Upper lobe of right lung (tissue), 1 donor: Measurements from ENCODE around the gene ASCC1. TPM values are rescaled to one million over a fixed set of nuclear protein-coding genes. Genes with fewer than 3 reads are reported as not detected.

Experiments
- ATAC-seq: fragments of 200-7000 bp; cut with Tn5 transposase; one replicate; pipeline ENCODE4 v1.9.1; 2020; ENCODE audit warnings: mild to moderate bottlenecking, moderate library complexity
- DNase-seq: peaks from one replicate; pipeline ENCODE4 v3.0.0-alpha.2; 2020
- H3K27ac ChIP-seq: fragments of 200-600 bp; one replicate; pipeline ENCODE4 v1.8.0; 2022
- H3K27me3 ChIP-seq: fragments of 200-600 bp; one replicate; pipeline ENCODE4 v1.8.0; 2022; ENCODE audit warnings: mild to moderate bottlenecking
- H3K36me3 ChIP-seq: fragments of 200-600 bp; one replicate; pipeline ENCODE4 v1.8.0; 2022
- H3K4me1 ChIP-seq: fragments of 200-600 bp; one replicate; pipeline ENCODE4 v1.8.0; 2022
- H3K4me3 ChIP-seq: fragments of 200-600 bp; one replicate; pipeline ENCODE4 v1.8.0; 2022; ENCODE audit warnings: mild to moderate bottlenecking
- H3K9me3 ChIP-seq: fragments of 200-600 bp; one replicate; pipeline ENCODE4 v1.8.0; 2022
- CTCF ChIP-seq: fragments of 200-600 bp; IDR thresholded peaks from one replicate; pipeline ENCODE4 v1.8.0; 2022; ENCODE audit warnings: antibody characterized with exemption
- intact Hi-C: fragments of 100-400 bp; cut with DNase I; formaldehyde crosslinking; loops from one replicate; pipeline ENCODE4 v1.11.0; 2022
- total RNA-seq: library from RNA; stranded (reverse); fragmentation: NEBNext Ultra II Directional; extraction: Animal tissue kit (Norgen Biotek cat#: 25700); gene quantifications from one replicate; pipeline ENCODE4 v1.2.1, GENCODE V29; 2021
- donor health status: DM: no; HTN: yes; CAD: no; lungs with severe emphysema.

The ASCC1 gene
- total RNA-seq, 1 donor from 2014 or later = 27.4 TPM

GRCh38 chr10:72063703-72064391 is 152.2 kb downstream of the ASCC1 start:
- intact Hi-C loops = no loop called here
- no peak for ATAC-seq

GRCh38 chr10:72062832-72063702 is 153.0 kb downstream of the ASCC1 start:
- Histone ChIP-seq H3K9me3 (no peaks in the 10 kb centered on the region), H3K4me3 (no peak overlapping the region), H3K27ac (no peak overlapping the region), H3K4me1 (no peaks in the 10 kb centered on the region), H3K27me3 (no peaks in the 10 kb centered on the region), H3K36me3 (no peaks in the 10 kb centered on the region)
- ATAC-seq = no peak
- DNase-seq = no peak
- intact Hi-C loops = no loop called here
- TF ChIP-seq CTCF = no peak

More at GRCh38 chr10:72063703-72064391, 152.2 kb downstream of the ASCC1 start:
- Histone ChIP-seq H3K36me3 (no peaks in the 10 kb centered on the region), H3K4me3 (no peak overlapping the region), H3K9me3 (no peaks in the 10 kb centered on the region), H3K4me1 (no peaks in the 10 kb centered on the region), H3K27ac (no peak overlapping the region), H3K27me3 (no peaks in the 10 kb centered on the region)
- TF ChIP-seq CTCF = no peak
- no peak for DNase-seq

GRCh38 chr10:72062382-72062781 is 153.7 kb downstream of the ASCC1 start:
- Histone ChIP-seq H3K4me3 (no peak overlapping the region), H3K36me3 (no peaks in the 10 kb centered on the region), H3K27ac (no peak overlapping the region), H3K27me3 (no peaks in the 10 kb centered on the region), H3K4me1 (no peaks in the 10 kb centered on the region), H3K9me3 (no peaks in the 10 kb centered on the region)
- TF ChIP-seq CTCF = no peak
- intact Hi-C loops = no loop called here
- ATAC-seq (no peak), DNase-seq (no peak)

GRCh38 chr10:72061930-72062329 is 154.1 kb downstream of the ASCC1 start:
- Histone ChIP-seq H3K9me3 (no peaks in the 10 kb centered on the region), H3K27me3 (no peaks in the 10 kb centered on the region), H3K36me3 (no peaks in the 10 kb centered on the region), H3K4me1 (no peaks in the 10 kb centered on the region), H3K27ac (no peak overlapping the region), H3K4me3 (no peak overlapping the region)
- no peak for TF ChIP-seq CTCF
- DNase-seq = no peak
- peak; percentile 6 for ATAC-seq
- intact Hi-C loops = no loop called here

- Histone ChIP-seq H3K9me3 (no peaks in the 10 kb centered on the region), H3K4me1 (no peaks in the 10 kb centered on the region), H3K36me3 (no peaks in the 10 kb centered on the region), H3K27ac (no peak overlapping the region), H3K27me3 (no peaks in the 10 kb centered on the region), H3K4me3 (no peak overlapping the region)
- intact Hi-C loops = no loop called here
- TF ChIP-seq CTCF = no peak
- DNase-seq = no peak
- ATAC-seq = peak; percentile 3
Measured at GRCh38 chr10:72061491-72061890, 154.6 kb downstream of the ASCC1 start.
